ENCODE data around the gene LENEP.

GRCh38 chr1:154974102-154974807 is 19.1 kb upstream of the LENEP start, which contains the start of gene CKS1B:
- TF ChIP-seq CTCF (IDR thresholded peaks at IDR 0.05; ENCODE audit: insufficient read depth, low read depth, low read length) = no peak
- no peak for TF ChIP-seq EZH2 (IDR thresholded peaks at IDR 0.05; ENCODE audit: insufficient read depth, low read length)
